A549 (cell line): Measurements from ENCODE around the gene PIH1D1.
A peak's percentile ranks its signal among the peaks of the same experiment; 100 is the strongest.

ENCODE experiments used
- CEBPB ChIP-seq, 2 experiments: fragments of >200 bp in 1 of 2; sonication (Bioruptor Twin) in 1 of 2; formaldehyde crosslinking in 1 of 2; IDR thresholded peaks; 2 replicates each; pipeline ENCODE4 v1.6.1; 2012 to 2016
- FOXS1 ChIP-seq: fragments of 250-450 bp; sonication (Bioruptor Pico); IDR thresholded peaks from 2 replicates; pipeline ENCODE4 v1.5.0; 2020; ENCODE audit warnings: mild to moderate bottlenecking, moderate library complexity
- HOXA7 ChIP-seq: fragments of 250-450 bp; sonication (Bioruptor Pico); IDR thresholded peaks from 2 replicates; pipeline ENCODE4 v1.5.0; 2020; ENCODE audit warnings: mild to moderate bottlenecking, moderate library complexity
- MAFK ChIP-seq: fragments of 450-650 bp; IDR thresholded peaks from 2 replicates; pipeline ENCODE4 v1.6.1; 2014; ENCODE audit not compliant: partially characterized antibody
- MYC ChIP-seq: IDR thresholded peaks from 2 replicates; pipeline ENCODE4 v1.6.1; 2012; ENCODE audit warnings: mild to moderate bottlenecking, inconsistent platforms, low read length, improper control_type of control experiment, borderline replicate concordance
- NFE2L2 ChIP-seq: fragments of 150-350 bp; conservative IDR thresholded peaks from 2 replicates; pipeline ENCODE4 v1.6.1; 2014; ENCODE audit warnings: low read length
- NR3C1 ChIP-seq: fragments of >200 bp; sonication (Bioruptor Twin); formaldehyde crosslinking; IDR thresholded peaks from 3 replicates; pipeline ENCODE4 v1.6.1; 2017
- POLR2A ChIP-seq: IDR thresholded peaks from 2 replicates; pipeline ENCODE4 v1.6.1; 2012; ENCODE audit warnings: mild to moderate bottlenecking, low read length
- RAD21 ChIP-seq, 2 experiments: fragments of >200 bp in 1 of 2; sonication (Bioruptor Twin) in 1 of 2; formaldehyde crosslinking in 1 of 2; IDR thresholded peaks in 1 of 2; conservative IDR thresholded peaks in 1 of 2; 2 replicates in 1 of 2; 3 replicates in 1 of 2; pipeline ENCODE4 v1.6.1; 2012 to 2018; ENCODE audit warnings: inconsistent platforms in 1 of 2
- RNF2 ChIP-seq: fragments of 200-600 bp; sonication (generic); IDR thresholded peaks from 2 replicates; pipeline ENCODE4 v1.6.1; 2016; ENCODE audit warnings: low read depth, mild to moderate bottlenecking, antibody characterized with exemption, moderate library complexity, borderline replicate concordance
- TF ChIP-seq, protein P1 (sequence below): IDR thresholded peaks from 2 replicates; pipeline ENCODE4 v1.6.1; 2012
- TF ChIP-seq, protein P2 (sequence below): fragments of >200 bp; sonication (Bioruptor Twin); formaldehyde crosslinking; IDR thresholded peaks from 3 replicates; pipeline ENCODE4 v1.5.1; 2016
- TF ChIP-seq, protein P3 (sequence below): IDR thresholded peaks from 2 replicates; pipeline ENCODE4 v1.6.1; 2012
- TF ChIP-seq, protein P4 (sequence below): fragments of 450-650 bp; IDR thresholded peaks from 2 replicates; pipeline ENCODE4 v1.6.1; 2014; ENCODE audit warnings: antibody characterized with exemption

DNA sequence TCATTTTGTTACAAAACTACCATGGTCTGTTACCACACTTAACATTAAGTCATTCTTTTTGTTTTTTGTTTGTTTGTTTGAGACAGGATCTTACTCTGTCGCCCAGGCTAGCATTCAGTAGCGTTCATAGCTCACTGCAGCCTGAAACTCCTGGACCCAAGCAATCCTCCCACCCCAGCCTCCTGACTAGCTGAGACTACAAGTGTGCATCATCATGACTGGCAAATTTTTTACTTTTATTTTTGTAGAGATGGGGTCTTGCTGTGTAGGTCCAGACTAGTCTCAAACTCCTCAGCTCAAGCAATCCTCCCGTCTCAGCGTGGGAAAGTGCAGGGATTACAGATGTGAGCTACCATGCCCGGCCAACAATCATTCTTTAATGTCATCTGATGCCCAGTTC, 4.7 kb upstream of the PIH1D1 start:
- TF ChIP-seq NFE2L2 (peak; percentile 97), RNF2 (no peak), HOXA7 (CRISPR knock-in tag) (no peak), POLR2A (no peak), RAD21 (conservative IDR thresholded peaks at IDR 0.05 in 1 of 2, IDR thresholded peaks at IDR 0.05 in 1 of 2) (no peak), FOXS1 (CRISPR knock-in tag) (no peak), NR3C1 (no peak), MAFK (peak; percentile 80), CEBPB (IDR thresholded peaks at IDR 0.05) (no peak), MYC (no peak)
- TF ChIP-seq, protein P1, sequence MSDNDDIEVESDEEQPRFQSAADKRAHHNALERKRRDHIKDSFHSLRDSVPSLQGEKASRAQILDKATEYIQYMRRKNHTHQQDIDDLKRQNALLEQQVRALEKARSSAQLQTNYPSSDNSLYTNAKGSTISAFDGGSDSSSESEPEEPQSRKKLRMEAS, result no peak
- TF ChIP-seq, protein P2, sequence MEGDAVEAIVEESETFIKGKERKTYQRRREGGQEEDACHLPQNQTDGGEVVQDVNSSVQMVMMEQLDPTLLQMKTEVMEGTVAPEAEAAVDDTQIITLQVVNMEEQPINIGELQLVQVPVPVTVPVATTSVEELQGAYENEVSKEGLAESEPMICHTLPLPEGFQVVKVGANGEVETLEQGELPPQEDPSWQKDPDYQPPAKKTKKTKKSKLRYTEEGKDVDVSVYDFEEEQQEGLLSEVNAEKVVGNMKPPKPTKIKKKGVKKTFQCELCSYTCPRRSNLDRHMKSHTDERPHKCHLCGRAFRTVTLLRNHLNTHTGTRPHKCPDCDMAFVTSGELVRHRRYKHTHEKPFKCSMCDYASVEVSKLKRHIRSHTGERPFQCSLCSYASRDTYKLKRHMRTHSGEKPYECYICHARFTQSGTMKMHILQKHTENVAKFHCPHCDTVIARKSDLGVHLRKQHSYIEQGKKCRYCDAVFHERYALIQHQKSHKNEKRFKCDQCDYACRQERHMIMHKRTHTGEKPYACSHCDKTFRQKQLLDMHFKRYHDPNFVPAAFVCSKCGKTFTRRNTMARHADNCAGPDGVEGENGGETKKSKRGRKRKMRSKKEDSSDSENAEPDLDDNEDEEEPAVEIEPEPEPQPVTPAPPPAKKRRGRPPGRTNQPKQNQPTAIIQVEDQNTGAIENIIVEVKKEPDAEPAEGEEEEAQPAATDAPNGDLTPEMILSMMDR, result no peak
- TF ChIP-seq, protein P3, sequence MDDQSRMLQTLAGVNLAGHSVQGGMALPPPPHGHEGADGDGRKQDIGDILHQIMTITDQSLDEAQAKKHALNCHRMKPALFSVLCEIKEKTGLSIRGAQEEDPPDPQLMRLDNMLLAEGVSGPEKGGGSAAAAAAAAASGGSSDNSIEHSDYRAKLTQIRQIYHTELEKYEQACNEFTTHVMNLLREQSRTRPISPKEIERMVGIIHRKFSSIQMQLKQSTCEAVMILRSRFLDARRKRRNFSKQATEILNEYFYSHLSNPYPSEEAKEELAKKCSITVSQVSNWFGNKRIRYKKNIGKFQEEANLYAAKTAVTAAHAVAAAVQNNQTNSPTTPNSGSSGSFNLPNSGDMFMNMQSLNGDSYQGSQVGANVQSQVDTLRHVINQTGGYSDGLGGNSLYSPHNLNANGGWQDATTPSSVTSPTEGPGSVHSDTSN, result no peak
- TF ChIP-seq, protein P4, sequence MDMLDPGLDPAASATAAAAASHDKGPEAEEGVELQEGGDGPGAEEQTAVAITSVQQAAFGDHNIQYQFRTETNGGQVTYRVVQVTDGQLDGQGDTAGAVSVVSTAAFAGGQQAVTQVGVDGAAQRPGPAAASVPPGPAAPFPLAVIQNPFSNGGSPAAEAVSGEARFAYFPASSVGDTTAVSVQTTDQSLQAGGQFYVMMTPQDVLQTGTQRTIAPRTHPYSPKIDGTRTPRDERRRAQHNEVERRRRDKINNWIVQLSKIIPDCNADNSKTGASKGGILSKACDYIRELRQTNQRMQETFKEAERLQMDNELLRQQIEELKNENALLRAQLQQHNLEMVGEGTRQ, result no peak
